ENCODE data around the gene RALGAPA2.

DNA sequence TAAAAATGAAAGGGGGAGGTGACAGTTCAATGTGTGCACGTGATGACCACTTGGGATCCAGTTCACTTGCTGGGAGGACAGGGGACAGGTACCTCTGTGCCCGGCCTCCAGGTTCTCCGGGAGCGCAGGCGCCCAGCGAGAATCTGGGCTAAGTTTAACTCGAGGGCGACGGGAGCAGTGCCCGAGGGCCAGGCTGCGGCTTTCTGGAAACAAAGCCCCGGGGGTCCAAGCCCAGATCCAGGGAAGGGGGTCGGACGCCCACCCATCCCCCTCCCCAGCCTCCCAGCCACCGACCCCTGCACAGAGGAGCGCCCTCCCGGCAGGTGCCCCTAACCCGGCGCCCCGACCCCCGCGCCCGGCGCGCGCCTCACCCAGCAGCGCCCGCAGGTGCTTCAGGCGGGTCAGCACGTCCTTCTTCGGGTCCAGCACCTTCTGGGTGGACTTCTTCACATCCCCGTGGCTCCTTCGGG lies 405 bp downstream of the RALGAPA2 start:
- TF ChIP-seq BHLHE40 (IDR thresholded peaks at IDR 0.05; ENCODE audit: borderline replicate concordance) (no peak), NFRKB (IDR thresholded peaks at IDR 0.05) (no peak), SP1 (IDR thresholded peaks at IDR 0.05) (no peak), FOXM1 (IDR thresholded peaks at IDR 0.05; ENCODE audit: borderline replicate concordance) (no peak), HDGF (IDR thresholded peaks at IDR 0.05; ENCODE audit: borderline replicate concordance) (no peak)
- TF ChIP-seq, protein P1, sequence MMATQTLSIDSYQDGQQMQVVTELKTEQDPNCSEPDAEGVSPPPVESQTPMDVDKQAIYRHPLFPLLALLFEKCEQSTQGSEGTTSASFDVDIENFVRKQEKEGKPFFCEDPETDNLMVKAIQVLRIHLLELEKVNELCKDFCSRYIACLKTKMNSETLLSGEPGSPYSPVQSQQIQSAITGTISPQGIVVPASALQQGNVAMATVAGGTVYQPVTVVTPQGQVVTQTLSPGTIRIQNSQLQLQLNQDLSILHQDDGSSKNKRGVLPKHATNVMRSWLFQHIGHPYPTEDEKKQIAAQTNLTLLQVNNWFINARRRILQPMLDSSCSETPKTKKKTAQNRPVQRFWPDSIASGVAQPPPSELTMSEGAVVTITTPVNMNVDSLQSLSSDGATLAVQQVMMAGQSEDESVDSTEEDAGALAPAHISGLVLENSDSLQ (IDR thresholded peaks at IDR 0.05), result no peak
